SK-N-SH treated with all-trans-retinoic acid at 6 μM for 48 hours (cell line): ENCODE data around the gene PPP1CC.

Experiments
- ARNTL ChIP-seq: fragments of 450-650 bp; formaldehyde crosslinking; IDR thresholded peaks from 2 replicates; pipeline ENCODE4 v1.5.0; 2020; ENCODE audit warnings: low read depth, mild to moderate bottlenecking, moderate library complexity, borderline replicate concordance
- BACH2 ChIP-seq: fragments of 250-450 bp; sonication (Bioruptor Pico); IDR thresholded peaks from 2 replicates; pipeline ENCODE4 v1.9.0; 2021; ENCODE audit warnings: mild to moderate bottlenecking, borderline replicate concordance
- OSR1 ChIP-seq: fragments of 250-450 bp; sonication (Bioruptor Pico); IDR thresholded peaks from 2 replicates; pipeline ENCODE4 v1.8.0; 2022; ENCODE audit warnings: moderate library complexity, mild to moderate bottlenecking, inconsistent platforms
- PPARA ChIP-seq: fragments of 250-450 bp; sonication (Bioruptor Pico); IDR thresholded peaks from 2 replicates; pipeline ENCODE4 v1.5.0; 2020; ENCODE audit warnings: mild to moderate bottlenecking, borderline replicate concordance
- RARB ChIP-seq: fragments of 250-450 bp; sonication (Bioruptor Pico); IDR thresholded peaks from 2 replicates; pipeline ENCODE4 v1.8.0; 2021; ENCODE audit warnings: mild to moderate bottlenecking, moderate library complexity
- TOX ChIP-seq: fragments of 250-450 bp; sonication (Bioruptor Pico); IDR thresholded peaks from 2 replicates; pipeline ENCODE4 v1.8.0; 2021; ENCODE audit warnings: mild to moderate bottlenecking, moderate library complexity, borderline replicate concordance
- ZC3H10 ChIP-seq: fragments of 250-450 bp; sonication (Bioruptor Pico); IDR thresholded peaks from 2 replicates; pipeline ENCODE4 v1.5.1; 2021; ENCODE audit warnings: mild to moderate bottlenecking, moderate library complexity
- ZFP3 ChIP-seq: fragments of 250-450 bp; sonication (Bioruptor Pico); IDR thresholded peaks from 2 replicates; pipeline ENCODE4 v1.5.0; 2020; ENCODE audit warnings: mild to moderate bottlenecking, moderate library complexity
- ZFP30 ChIP-seq: fragments of 450-650 bp; formaldehyde crosslinking; IDR thresholded peaks from 2 replicates; pipeline ENCODE4 v1.5.0; 2022; ENCODE audit warnings: mild to moderate bottlenecking, moderate library complexity
- ZNF565 ChIP-seq: fragments of 450-650 bp; formaldehyde crosslinking; conservative IDR thresholded peaks from 2 replicates; pipeline ENCODE4 v1.5.0; 2020; ENCODE audit warnings: low read depth, mild to moderate bottlenecking, moderate library complexity
- ZNF70 ChIP-seq: fragments of 450-650 bp; formaldehyde crosslinking; IDR thresholded peaks from 2 replicates; pipeline ENCODE4 v1.5.0; 2020; ENCODE audit warnings: mild to moderate bottlenecking, moderate library complexity
- TF ChIP-seq, protein P1 (sequence below): fragments of 250-450 bp; sonication (Bioruptor Pico); IDR thresholded peaks from 2 replicates; pipeline ENCODE4 v1.8.0; 2020; ENCODE audit warnings: mild to moderate bottlenecking, moderate library complexity, borderline replicate concordance
- TF ChIP-seq, protein P2 (sequence below): fragments of 250-450 bp; sonication (Bioruptor Pico); IDR thresholded peaks from 2 replicates; pipeline ENCODE4 v1.8.0; 2021; ENCODE audit warnings: low read depth, mild to moderate bottlenecking, moderate library complexity, borderline replicate concordance

DNA sequence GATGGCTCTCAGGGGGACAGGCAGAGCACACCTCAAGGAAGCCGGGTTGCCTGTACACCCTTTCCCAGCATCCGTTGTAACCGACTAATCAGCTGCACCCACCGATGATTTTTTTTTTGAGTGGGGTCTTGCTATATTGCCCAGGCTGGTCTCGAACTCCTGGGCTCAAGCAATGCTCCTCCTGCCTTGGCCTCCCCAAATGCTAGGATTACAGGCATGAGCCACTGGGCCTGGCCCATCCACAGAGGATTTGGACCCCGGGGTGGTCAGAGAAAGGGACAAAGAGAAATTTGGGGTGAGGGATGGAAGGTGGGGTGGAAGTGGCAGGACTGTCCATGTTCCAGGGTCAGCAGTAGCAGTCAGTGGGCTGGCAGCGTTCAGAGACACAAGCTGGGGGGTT lies 43.3 kb upstream of the PPP1CC start:
- TF ChIP-seq, protein P1, sequence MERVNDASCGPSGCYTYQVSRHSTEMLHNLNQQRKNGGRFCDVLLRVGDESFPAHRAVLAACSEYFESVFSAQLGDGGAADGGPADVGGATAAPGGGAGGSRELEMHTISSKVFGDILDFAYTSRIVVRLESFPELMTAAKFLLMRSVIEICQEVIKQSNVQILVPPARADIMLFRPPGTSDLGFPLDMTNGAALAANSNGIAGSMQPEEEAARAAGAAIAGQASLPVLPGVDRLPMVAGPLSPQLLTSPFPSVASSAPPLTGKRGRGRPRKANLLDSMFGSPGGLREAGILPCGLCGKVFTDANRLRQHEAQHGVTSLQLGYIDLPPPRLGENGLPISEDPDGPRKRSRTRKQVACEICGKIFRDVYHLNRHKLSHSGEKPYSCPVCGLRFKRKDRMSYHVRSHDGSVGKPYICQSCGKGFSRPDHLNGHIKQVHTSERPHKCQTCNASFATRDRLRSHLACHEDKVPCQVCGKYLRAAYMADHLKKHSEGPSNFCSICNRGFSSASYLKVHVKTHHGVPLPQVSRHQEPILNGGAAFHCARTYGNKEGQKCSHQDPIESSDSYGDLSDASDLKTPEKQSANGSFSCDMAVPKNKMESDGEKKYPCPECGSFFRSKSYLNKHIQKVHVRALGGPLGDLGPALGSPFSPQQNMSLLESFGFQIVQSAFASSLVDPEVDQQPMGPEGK: no peak
- TF ChIP-seq ARNTL (CRISPR knock-in tag): no peak
- TF ChIP-seq ZFP30 (CRISPR knock-in tag): no peak
- TF ChIP-seq, protein P2, sequence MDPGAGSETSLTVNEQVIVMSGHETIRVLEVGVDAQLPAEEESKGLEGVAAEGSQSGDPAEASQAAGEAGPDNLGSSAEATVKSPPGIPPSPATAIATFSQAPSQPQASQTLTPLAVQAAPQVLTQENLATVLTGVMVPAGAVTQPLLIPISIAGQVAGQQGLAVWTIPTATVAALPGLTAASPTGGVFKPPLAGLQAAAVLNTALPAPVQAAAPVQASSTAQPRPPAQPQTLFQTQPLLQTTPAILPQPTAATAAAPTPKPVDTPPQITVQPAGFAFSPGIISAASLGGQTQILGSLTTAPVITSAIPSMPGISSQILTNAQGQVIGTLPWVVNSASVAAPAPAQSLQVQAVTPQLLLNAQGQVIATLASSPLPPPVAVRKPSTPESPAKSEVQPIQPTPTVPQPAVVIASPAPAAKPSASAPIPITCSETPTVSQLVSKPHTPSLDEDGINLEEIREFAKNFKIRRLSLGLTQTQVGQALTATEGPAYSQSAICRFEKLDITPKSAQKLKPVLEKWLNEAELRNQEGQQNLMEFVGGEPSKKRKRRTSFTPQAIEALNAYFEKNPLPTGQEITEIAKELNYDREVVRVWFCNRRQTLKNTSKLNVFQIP: no peak
- TF ChIP-seq ZFP3: no peak
- TF ChIP-seq TOX (CRISPR knock-in tag): no peak
- TF ChIP-seq ZNF70 (CRISPR knock-in tag): no peak
- no peak for TF ChIP-seq ZNF565 (CRISPR knock-in tag)
- no peak for TF ChIP-seq BACH2
- no peak for TF ChIP-seq RARB (CRISPR knock-in tag)
- TF ChIP-seq PPARA (CRISPR knock-in tag): no peak
- no peak for TF ChIP-seq ZC3H10 (CRISPR knock-in tag)
- no peak for TF ChIP-seq OSR1 (CRISPR knock-in tag)
